ENCODE measurements around the gene SCMH1. TPM values are rescaled to one million over a fixed set of nuclear protein-coding genes. Genes with fewer than 3 reads are reported as not detected.
A peak's percentile ranks its signal among the peaks of the same experiment; 100 is the strongest.

Gene SCMH1
- total RNA-seq, 1 experiment from 2014 or later = 39.5 TPM

DNA sequence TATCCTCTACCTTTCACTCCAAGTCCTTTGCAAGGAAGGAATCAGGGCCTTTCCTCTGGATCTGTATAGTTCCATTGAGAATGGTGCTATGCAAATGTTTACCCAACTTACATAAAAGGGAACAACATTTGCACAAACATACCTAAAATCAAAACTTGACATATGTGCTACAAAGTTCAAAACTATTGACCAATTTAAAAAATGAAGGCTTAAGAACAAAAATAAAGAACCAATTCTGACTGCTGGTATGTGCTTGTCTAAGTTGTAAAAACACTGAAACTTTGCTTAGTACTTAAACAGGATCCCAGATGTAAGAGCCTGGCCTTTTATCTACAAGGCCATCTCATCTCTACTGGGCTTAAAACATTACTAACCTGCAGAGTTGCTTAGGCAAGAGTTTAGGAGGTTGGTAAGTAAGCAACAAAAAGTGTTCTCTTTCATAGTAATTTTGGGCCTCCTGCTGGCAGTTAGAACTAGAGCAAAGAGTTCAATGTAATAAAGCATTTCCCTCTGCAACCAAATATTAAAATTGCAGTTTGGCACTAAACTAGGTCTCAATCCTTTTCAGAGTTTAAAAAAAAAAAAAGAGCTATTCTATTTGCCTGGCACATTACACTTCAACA lies 2.0 kb downstream of the SCMH1 start:
- ChIA-PET POLR2A (ENCODE audit: unreplicated experiment) (interaction anchor here (0.5 kb wide), 1 partner anchor 387 kb away, joined by 3 read pairs; no protein-coding TSS in a partner anchor), CTCF (interaction anchor here (1.1 kb wide), 1 partner anchor 132 kb away, joined by 6 read pairs; no protein-coding TSS in a partner anchor)
- peak; percentile 9 to 85 for DNase-seq
- Histone ChIP-seq H3K4me1 (replicated peaks; ENCODE audit: insufficient read depth) (peaks cover 41% of the 10 kb centered on the region), H4K20me1 (ENCODE audit: insufficient read depth) (no peaks in the 10 kb centered on the region), H3K36me3 (ENCODE audit: low read depth) (no peaks in the 10 kb centered on the region), H3K4me3 (no peak overlapping the region; the same call in 1 of the 2 replicates), H3K9me2 (ENCODE audit: insufficient read depth) (no peaks in the 10 kb centered on the region), H3K4me2 (peak overlapping the region; percentile 80), H3K27ac (peak overlapping the region; percentile 40), H2AFZ (no peak overlapping the region), H3F3A (ENCODE audit: insufficient read depth, low read depth) (peaks cover 30% of the 10 kb centered on the region), H3K27me3 (ENCODE audit: insufficient read depth, low read depth) (no peaks in the 10 kb centered on the region), H3K9me3 (ENCODE audit: insufficient read depth, low read depth) (no peaks in the 10 kb centered on the region), H3K79me2 (ENCODE audit: low read depth) (peaks cover 36% of the 10 kb centered on the region)
- BruUV-seq (replicated peaks) = no TSS peak
- intact Hi-C loops (cut with micrococcal nuclease; ENCODE audit: unreplicated experiment) = loop anchor here (5.0 to 10.0 kb wide), 3 partner anchors 193 to 395 kb away; partner anchors contain the start of gene SLFNL1
- TF ChIP-seq, protein P1, sequence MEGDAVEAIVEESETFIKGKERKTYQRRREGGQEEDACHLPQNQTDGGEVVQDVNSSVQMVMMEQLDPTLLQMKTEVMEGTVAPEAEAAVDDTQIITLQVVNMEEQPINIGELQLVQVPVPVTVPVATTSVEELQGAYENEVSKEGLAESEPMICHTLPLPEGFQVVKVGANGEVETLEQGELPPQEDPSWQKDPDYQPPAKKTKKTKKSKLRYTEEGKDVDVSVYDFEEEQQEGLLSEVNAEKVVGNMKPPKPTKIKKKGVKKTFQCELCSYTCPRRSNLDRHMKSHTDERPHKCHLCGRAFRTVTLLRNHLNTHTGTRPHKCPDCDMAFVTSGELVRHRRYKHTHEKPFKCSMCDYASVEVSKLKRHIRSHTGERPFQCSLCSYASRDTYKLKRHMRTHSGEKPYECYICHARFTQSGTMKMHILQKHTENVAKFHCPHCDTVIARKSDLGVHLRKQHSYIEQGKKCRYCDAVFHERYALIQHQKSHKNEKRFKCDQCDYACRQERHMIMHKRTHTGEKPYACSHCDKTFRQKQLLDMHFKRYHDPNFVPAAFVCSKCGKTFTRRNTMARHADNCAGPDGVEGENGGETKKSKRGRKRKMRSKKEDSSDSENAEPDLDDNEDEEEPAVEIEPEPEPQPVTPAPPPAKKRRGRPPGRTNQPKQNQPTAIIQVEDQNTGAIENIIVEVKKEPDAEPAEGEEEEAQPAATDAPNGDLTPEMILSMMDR (conservative IDR thresholded peaks at IDR 0.05) = peak; percentile 55; the same call in 1 of the 2 replicates
- TF ChIP-seq EZH2 (IDR thresholded peaks at IDR 0.05; ENCODE audit: low read depth) = no peak

DNA sequence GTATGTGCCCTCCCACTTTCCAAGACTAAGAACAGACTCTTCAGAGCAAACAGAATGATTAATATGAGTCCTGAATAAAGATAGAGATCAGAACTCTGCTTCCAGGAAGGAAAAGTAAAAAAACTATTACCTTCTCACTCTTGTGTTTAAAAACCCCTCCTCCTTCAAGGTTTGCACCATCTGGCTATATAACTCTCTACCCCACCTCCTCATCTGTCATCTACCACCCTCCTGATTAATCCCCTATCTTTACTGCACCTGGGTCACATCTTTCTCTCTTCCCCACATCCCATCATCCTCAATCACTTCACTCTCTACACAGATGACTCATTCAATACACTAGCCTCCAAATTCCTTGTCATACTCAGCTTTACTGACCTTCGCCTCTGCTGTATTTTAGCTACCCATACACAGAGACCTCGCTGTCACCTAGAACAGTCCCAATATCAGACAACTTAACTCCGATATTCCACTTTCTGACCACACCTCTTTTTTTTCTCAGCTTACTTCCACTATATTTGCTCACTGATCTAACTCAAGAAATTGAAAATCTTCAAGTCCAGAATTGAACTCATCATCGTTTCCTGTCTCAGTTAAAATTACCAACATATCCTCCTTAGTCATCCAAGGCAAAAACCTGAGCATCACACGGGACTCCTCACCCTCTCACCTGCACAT lies 3.7 kb downstream of the SCMH1 start:
- no peaks in the 10 kb centered on the region for H3K9me3 ChIP-seq (ENCODE audit: insufficient read depth, low read depth)
- H3K9me2 ChIP-seq (ENCODE audit: insufficient read depth) = no peaks in the 10 kb centered on the region
- H3K4me2 ChIP-seq = peak overlapping the region; percentile 29
- H4K20me1 ChIP-seq (ENCODE audit: insufficient read depth) = no peaks in the 10 kb centered on the region
- ChIA-PET CTCF (interaction anchor here (0.7 to 1.0 kb wide), 2 partner anchors 235 to 1570 kb away, joined by 3 read pairs; no protein-coding TSS in a partner anchor), POLR2A (ENCODE audit: unreplicated experiment) (interaction anchor here (0.5 kb wide), 1 partner anchor 133 kb away, joined by 3 read pairs; no protein-coding TSS in a partner anchor)
- no peaks in the 10 kb centered on the region for H3K27me3 ChIP-seq (ENCODE audit: insufficient read depth, low read depth)
- DNase-seq = peak; percentile 22 to 55
- no peak overlapping the region for H2AFZ ChIP-seq
- H3K27ac ChIP-seq = 0 out of 2 replicates have a peak overlapping the region, but pooled peaks have one; percentile 2
- H3F3A ChIP-seq (ENCODE audit: insufficient read depth, low read depth) = peaks cover 30% of the 10 kb centered on the region
- H3K36me3 ChIP-seq (ENCODE audit: low read depth) = no peaks in the 10 kb centered on the region
- BruUV-seq (replicated peaks) = no TSS peak
- peaks cover 41% of the 10 kb centered on the region for H3K4me1 ChIP-seq (replicated peaks; ENCODE audit: insufficient read depth)
- TF ChIP-seq, protein P1 (conservative IDR thresholded peaks at IDR 0.05) = no peak
- no peak for TF ChIP-seq EZH2 (IDR thresholded peaks at IDR 0.05; ENCODE audit: low read depth)
- H3K79me2 ChIP-seq (ENCODE audit: low read depth) = peaks cover 36% of the 10 kb centered on the region
- no peak overlapping the region for H3K4me3 ChIP-seq
- intact Hi-C loops (cut with micrococcal nuclease; ENCODE audit: unreplicated experiment) = loop anchor here (1.0 to 5.0 kb wide), 2 partner anchors 129 to 191 kb away; no protein-coding TSS in a partner anchor

DNA sequence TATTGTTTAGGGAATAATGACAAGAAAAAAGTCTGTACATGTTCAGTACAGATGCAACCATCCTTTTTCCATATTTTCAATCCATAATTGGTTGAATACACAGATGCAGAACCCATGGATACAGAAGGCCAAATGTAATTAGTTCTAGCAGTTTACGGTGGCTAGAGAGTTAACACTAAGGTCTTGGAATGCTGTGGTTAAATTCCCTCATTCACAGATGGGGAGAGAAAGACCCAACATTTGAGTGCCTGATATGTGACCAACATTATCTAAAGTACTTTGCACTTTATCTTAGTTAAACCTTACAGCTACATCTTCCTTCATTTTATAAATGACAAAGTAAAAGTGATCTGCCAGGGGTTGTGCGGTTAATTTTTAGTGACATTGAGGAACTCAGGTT lies 5.3 kb downstream of the SCMH1 start:
- intact Hi-C loops (cut with micrococcal nuclease; ENCODE audit: unreplicated experiment) = loop anchor here (5.0 kb wide), 1 partner anchor 189 kb away; no protein-coding TSS in a partner anchor
- H3F3A ChIP-seq (ENCODE audit: insufficient read depth, low read depth) = peaks cover 30% of the 10 kb centered on the region
- no peak overlapping the region for H3K4me2 ChIP-seq
- peaks cover 41% of the 10 kb centered on the region for H3K4me1 ChIP-seq (replicated peaks; ENCODE audit: insufficient read depth)
- peaks cover 36% of the 10 kb centered on the region for H3K79me2 ChIP-seq (ENCODE audit: low read depth)
- CTCF ChIA-PET = interaction anchor here (0.6 kb wide), 1 partner anchor 187 kb away, joined by 3 read pairs; no protein-coding TSS in a partner anchor
- no peak for TF ChIP-seq EZH2 (IDR thresholded peaks at IDR 0.05; ENCODE audit: low read depth)
- TF ChIP-seq, protein P1 (conservative IDR thresholded peaks at IDR 0.05) = no peak
- H4K20me1 ChIP-seq (ENCODE audit: insufficient read depth) = no peaks in the 10 kb centered on the region
- DNase-seq = no peak
- no peak overlapping the region for H2AFZ ChIP-seq
- no peaks in the 10 kb centered on the region for H3K36me3 ChIP-seq (ENCODE audit: low read depth)
- H3K9me3 ChIP-seq (ENCODE audit: insufficient read depth, low read depth) = no peaks in the 10 kb centered on the region
- H3K27ac ChIP-seq = no peak overlapping the region
- POLR2A ChIA-PET (ENCODE audit: unreplicated experiment) = interaction anchor here (0.5 kb wide), 1 partner anchor 967 kb away, joined by 5 read pairs; no protein-coding TSS in a partner anchor
- H3K4me3 ChIP-seq = no peak overlapping the region
- no TSS peak for BruUV-seq (replicated peaks)
- no peaks in the 10 kb centered on the region for H3K9me2 ChIP-seq (ENCODE audit: insufficient read depth)
- no peaks in the 10 kb centered on the region for H3K27me3 ChIP-seq (ENCODE audit: insufficient read depth, low read depth)
